HEK293T (cell line): ENCODE measurements around the gene TBC1D16.

Experiments
- ARNT ChIP-seq: fragments of 450-650 bp; IDR thresholded peaks from 2 replicates; pipeline ENCODE4 v1.6.1; 2017; ENCODE audit warnings: mild to moderate bottlenecking
- FOXA1 ChIP-seq: fragments of 450-650 bp; IDR thresholded peaks from 2 replicates; pipeline ENCODE4 v1.6.1; 2016; ENCODE audit warnings: mild to moderate bottlenecking
- FOXK2 ChIP-seq: fragments of 450-650 bp; IDR thresholded peaks from 2 replicates; pipeline ENCODE4 v1.6.1; 2016; ENCODE audit warnings: mild to moderate bottlenecking
- L3MBTL2 ChIP-seq: fragments of 450-650 bp; conservative IDR thresholded peaks from 2 replicates; pipeline ENCODE4 v1.6.1; 2016; ENCODE audit warnings: mild to moderate bottlenecking
- NFRKB ChIP-seq: fragments of 450-650 bp; IDR thresholded peaks from 2 replicates; pipeline ENCODE4 v1.6.1; 2016; ENCODE audit warnings: mild to moderate bottlenecking, moderate library complexity
- SUZ12 ChIP-seq: fragments of 450-650 bp; IDR thresholded peaks from 2 replicates; pipeline ENCODE4 v1.6.1; 2016; ENCODE audit warnings: mild to moderate bottlenecking
- ZNF384 ChIP-seq: fragments of 450-650 bp; IDR thresholded peaks from 2 replicates; pipeline ENCODE4 v1.6.1; 2016

GRCh38 chr17:79979816-79980215 lies 55.9 kb downstream of the TBC1D16 start:
- TF ChIP-seq NFRKB (no peak), ZNF384 (no peak), ARNT (no peak), FOXK2 (no peak), FOXA1 (no peak), SUZ12 (no peak), L3MBTL2 (no peak)
